GM23248 (cell line): Measurements from ENCODE around the gene DDX25. TPM values are rescaled to one million over a fixed set of nuclear protein-coding genes. Genes with fewer than 3 reads are reported as not detected.

Source experiments
- DNase-seq: peaks from one replicate; pipeline ENCODE4 v3.0.0-alpha.2; 2015
- H2AFZ ChIP-seq: fragments of 200-600 bp; sonication (generic); 2 replicates; pipeline ENCODE4 v1.6.1; 2016; ENCODE audit warnings: antibody characterized with exemption
- H3F3A ChIP-seq: fragments of 200-600 bp; sonication (generic); 2 replicates; pipeline ENCODE4 v1.6.1; 2016; ENCODE audit warnings: mild to moderate bottlenecking, antibody characterized with exemption, mixed run types; ENCODE audit not compliant: insufficient read depth
- H3K27ac ChIP-seq: fragments of 200-600 bp; sonication (generic); 2 replicates; pipeline ENCODE4 v1.5.1; 2016; ENCODE audit warnings: mild to moderate bottlenecking
- H3K27me3 ChIP-seq: fragments of 200-600 bp; sonication (generic); replicated peaks from 2 replicates; pipeline ENCODE4 v1.6.1; 2016; ENCODE audit warnings: mild to moderate bottlenecking; ENCODE audit not compliant: insufficient read depth
- H3K36me3 ChIP-seq: fragments of 200-600 bp; sonication (generic); 2 replicates; pipeline ENCODE4 v1.6.1; 2016; ENCODE audit warnings: low read depth, mild to moderate bottlenecking
- H3K4me1 ChIP-seq: fragments of 200-600 bp; sonication (generic); 2 replicates; pipeline ENCODE4 v1.6.1; 2016; ENCODE audit warnings: mild to moderate bottlenecking; ENCODE audit not compliant: insufficient read depth
- H3K4me2 ChIP-seq: fragments of 200-600 bp; sonication (generic); one replicate; pipeline ENCODE4 v1.6.1; 2016; ENCODE audit warnings: mild to moderate bottlenecking; ENCODE audit not compliant: unreplicated experiment
- H3K4me3 ChIP-seq: fragments of 200-600 bp; sonication (generic); 2 replicates; pipeline ENCODE4 v1.5.1; 2016; ENCODE audit warnings: mild to moderate bottlenecking
- H3K79me2 ChIP-seq: fragments of 200-600 bp; sonication (generic); 2 replicates; pipeline ENCODE4 v1.6.1; 2016; ENCODE audit warnings: mild to moderate bottlenecking; ENCODE audit not compliant: insufficient read depth
- H3K9ac ChIP-seq: fragments of 200-600 bp; sonication (generic); 2 replicates; pipeline ENCODE4 v1.6.1; 2016; ENCODE audit warnings: mild to moderate bottlenecking
- H3K9me2 ChIP-seq: fragments of 200-600 bp; sonication (generic); 2 replicates; pipeline ENCODE4 v1.6.1; 2016; ENCODE audit warnings: mixed run types, mild to moderate bottlenecking, moderate library complexity; ENCODE audit not compliant: insufficient read depth
- H3K9me3 ChIP-seq: fragments of 200-600 bp; sonication (generic); one replicate; pipeline ENCODE4 v1.6.1; 2017; ENCODE audit warnings: low read depth
- H4K20me1 ChIP-seq: fragments of 200-600 bp; sonication (generic); 2 replicates; pipeline ENCODE4 v1.6.0; 2016; ENCODE audit not compliant: insufficient read depth
- EZH2 ChIP-seq: fragments of 200-600 bp; sonication (generic); IDR thresholded peaks from 2 replicates; pipeline ENCODE4 v1.6.1; 2018; ENCODE audit warnings: antibody characterized with exemption, mild to moderate bottlenecking; ENCODE audit not compliant: insufficient read depth, poor library complexity, severe bottlenecking
- EZH2phosphoT487 ChIP-seq: fragments of 200-600 bp; sonication (generic); IDR thresholded peaks from 2 replicates; pipeline ENCODE4 v1.6.1; 2018; ENCODE audit warnings: antibody characterized with exemption, moderate library complexity, mild to moderate bottlenecking, low read depth; ENCODE audit not compliant: insufficient read depth
- WGBS, 2 experiments: methylation state at CpG; one replicate each; pipeline ENCODE4 v1.1.6; 2015 to 2017; ENCODE audit warnings: low lambda C conversion rate in 2 of 2, low coverage in 1 of 2; ENCODE audit errors: missing lambda C conversion rate in 2 of 2; 5-methylcytosine and 5-hydroxymethylcytosine counted together
- in situ Hi-C: fragments of 300-500 bp; cut with MboI; formaldehyde crosslinking; loops from 2 replicates; pipeline ENCODE4 v1.15.0; 2020
- polyA plus RNA-seq: library from polyadenylated mRNA; unstranded; fragments of >200 nt; fragmentation: Nextera tagmentation; extraction: Ambion mirVana; gene quantifications from 2 replicates; pipeline ENCODE4 v1.2.1, GENCODE V29; 2016
- total RNA-seq: library from RNA; depleted of rRNA; stranded (reverse); fragments of >200 nt; shearing (Covaris generic); gene quantifications from 2 replicates; pipeline ENCODE4 v1.2.3, GENCODE V29; 2014

The DDX25 gene
- total and polyA plus RNA-seq, 2 experiments from 2014 or later = not detected

DNA sequence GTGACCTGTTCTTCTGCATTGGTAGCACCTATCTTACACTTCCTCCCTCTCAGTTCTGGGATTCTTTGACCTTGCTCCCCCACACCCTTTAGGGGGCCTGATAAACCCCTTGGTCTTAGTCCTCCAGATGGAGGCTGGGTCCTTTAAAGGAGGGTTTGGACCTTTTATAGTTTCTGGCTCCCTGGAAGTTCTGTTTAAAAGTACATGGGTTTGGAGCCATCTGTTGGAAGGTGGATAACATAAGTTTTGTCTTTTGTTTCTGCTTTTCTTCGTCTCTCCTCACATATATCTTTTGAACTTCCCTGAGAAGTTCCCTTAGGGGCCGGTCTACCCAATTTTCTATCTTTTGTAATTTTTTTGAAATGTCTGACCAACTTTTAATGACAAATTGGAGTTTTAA, 34.8 kb upstream of the DDX25 start:
- Histone ChIP-seq H3K27ac (no peak overlapping the region), H3F3A (no peaks in the 10 kb centered on the region), H3K27me3 (no peaks in the 10 kb centered on the region), H3K9me2 (no peaks in the 10 kb centered on the region), H3K4me1 (no peaks in the 10 kb centered on the region), H3K4me2 (no peak overlapping the region), H3K9me3 (no peaks in the 10 kb centered on the region), H2AFZ (no peak overlapping the region), H3K79me2 (no peaks in the 10 kb centered on the region), H3K9ac (no peak overlapping the region), H3K4me3 (no peak overlapping the region), H3K36me3 (no peaks in the 10 kb centered on the region), H4K20me1 (no peaks in the 10 kb centered on the region)
- 64 to 83% methylated on average over 2 of the region's 2 CpGs for WGBS, 2 experiments
- TF ChIP-seq EZH2phosphoT487 (no peak), EZH2 (no peak)
- peak; percentile 18 for DNase-seq
- in situ Hi-C loops = no loop called here

DNA sequence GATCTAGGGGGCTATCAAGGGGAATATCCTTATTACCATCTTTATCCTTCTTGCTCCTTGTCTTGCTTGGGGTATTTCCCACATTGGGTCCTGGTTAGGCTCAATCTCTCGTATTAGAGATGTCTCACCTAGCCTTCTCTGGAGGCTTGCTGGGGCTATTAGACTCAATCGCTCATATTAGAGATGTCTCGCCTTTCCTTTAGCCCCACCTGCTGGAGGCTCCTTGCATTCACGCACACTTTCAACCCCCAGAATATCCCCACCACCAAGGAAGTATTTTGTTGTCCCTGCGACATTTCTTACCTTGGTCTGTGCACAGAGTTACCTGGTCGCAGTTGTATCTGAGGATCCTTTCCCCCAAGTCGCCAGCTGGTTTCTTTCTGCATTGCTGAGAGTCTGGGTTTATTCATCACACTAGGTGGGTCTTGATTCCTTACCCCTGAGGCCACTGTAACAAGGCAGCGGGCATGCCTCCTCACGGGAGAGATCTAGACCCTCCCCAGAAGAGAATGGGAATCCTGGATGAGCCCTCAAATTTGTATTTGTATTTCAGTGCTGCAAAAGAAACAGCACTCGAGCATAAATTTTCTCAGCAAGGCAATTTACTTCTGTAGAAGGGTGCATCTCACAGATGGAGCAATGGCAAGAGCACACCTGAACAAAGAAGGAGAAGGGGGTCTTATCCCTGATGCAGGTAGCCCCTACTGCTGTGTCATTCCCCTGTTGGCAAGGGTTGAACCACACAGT, 32.7 kb upstream of the DDX25 start:
- Histone ChIP-seq H3K9ac (no peak overlapping the region), H4K20me1 (no peaks in the 10 kb centered on the region), H3K79me2 (no peaks in the 10 kb centered on the region), H3K9me3 (no peaks in the 10 kb centered on the region), H3K4me3 (no peak overlapping the region), H3K4me2 (no peak overlapping the region), H3K27me3 (no peaks in the 10 kb centered on the region), H3K36me3 (no peaks in the 10 kb centered on the region), H3K27ac (no peak overlapping the region), H3K9me2 (no peaks in the 10 kb centered on the region), H2AFZ (no peak overlapping the region), H3F3A (no peaks in the 10 kb centered on the region), H3K4me1 (no peaks in the 10 kb centered on the region)
- WGBS, 2 experiments = 61 to 64% methylated on average over 10 of the region's 10 CpGs
- DNase-seq = peak; percentile 66
- no peak for TF ChIP-seq EZH2
- TF ChIP-seq EZH2phosphoT487 = no peak
- in situ Hi-C loops = no loop called here

DNA sequence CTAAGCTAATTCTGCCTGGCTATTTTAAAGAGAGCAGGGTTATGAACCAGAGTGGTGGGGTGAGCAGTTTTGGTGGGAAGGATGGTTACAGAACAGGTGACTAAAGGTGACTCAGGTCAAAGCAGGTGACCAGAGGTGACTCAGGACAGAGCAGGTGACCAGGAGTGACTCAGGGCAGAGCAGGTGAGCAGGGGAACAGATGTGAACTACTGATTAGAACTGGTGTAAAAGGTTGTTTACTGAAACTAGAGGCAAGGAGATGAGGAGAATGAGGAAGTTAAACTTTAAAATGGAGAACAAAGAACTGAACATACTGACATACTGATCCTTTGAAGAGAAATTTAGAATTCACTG, 32.2 kb upstream of the DDX25 start:
- H3K27ac ChIP-seq = no peak overlapping the region
- H4K20me1 ChIP-seq = no peaks in the 10 kb centered on the region
- H3K9me3 ChIP-seq = no peaks in the 10 kb centered on the region
- no peaks in the 10 kb centered on the region for H3K4me1 ChIP-seq
- H3K36me3 ChIP-seq = no peaks in the 10 kb centered on the region
- H3K9ac ChIP-seq = no peak overlapping the region
- no peaks in the 10 kb centered on the region for H3K27me3 ChIP-seq
- H2AFZ ChIP-seq = no peak overlapping the region
- no peak for TF ChIP-seq EZH2
- no peak for TF ChIP-seq EZH2phosphoT487
- no peak for DNase-seq
- H3K9me2 ChIP-seq = no peaks in the 10 kb centered on the region
- no peaks in the 10 kb centered on the region for H3K79me2 ChIP-seq
- H3K4me3 ChIP-seq = no peak overlapping the region
- no peaks in the 10 kb centered on the region for H3F3A ChIP-seq
- H3K4me2 ChIP-seq = no peak overlapping the region
- in situ Hi-C loops = no loop called here

DNA sequence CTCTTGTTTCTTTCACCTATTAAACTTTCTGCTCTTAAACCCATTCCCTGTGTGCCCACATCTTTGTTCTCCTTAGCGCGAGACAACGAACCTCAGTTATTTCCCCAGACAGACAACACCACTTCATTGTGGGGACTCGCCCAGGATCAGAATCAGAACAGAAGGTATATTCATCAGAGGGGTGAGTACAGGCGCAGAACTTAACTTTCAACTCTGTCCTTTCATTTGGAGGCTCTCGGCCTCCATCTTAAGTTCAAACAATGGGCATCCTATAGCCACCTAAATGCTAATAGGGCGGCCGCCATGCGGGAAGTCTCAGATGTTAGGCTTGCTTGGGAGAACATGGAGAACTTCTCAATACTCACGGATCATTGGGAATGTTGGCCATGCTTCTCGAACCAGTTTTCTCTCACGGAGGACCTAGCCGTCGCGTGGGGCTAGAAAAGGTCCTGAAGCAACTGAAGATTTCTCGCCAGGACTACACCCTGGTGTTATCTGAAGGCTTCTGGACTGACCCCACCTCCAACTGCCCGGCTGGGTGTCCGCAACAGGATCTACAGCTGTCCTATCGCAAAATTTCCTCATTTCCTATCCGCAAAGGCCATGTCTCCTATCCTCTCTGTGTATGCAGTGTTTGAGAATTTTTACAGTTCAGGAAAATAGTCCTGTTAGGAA, 30.3 kb upstream of the DDX25 start:
- Histone ChIP-seq H4K20me1 (no peaks in the 10 kb centered on the region), H3K4me1 (no peaks in the 10 kb centered on the region), H3K9me3 (no peaks in the 10 kb centered on the region), H3K9me2 (no peaks in the 10 kb centered on the region), H3K9ac (no peak overlapping the region), H3F3A (no peaks in the 10 kb centered on the region), H3K79me2 (no peaks in the 10 kb centered on the region), H2AFZ (peak overlapping the region; percentile 85), H3K4me3 (peak overlapping the region; percentile 50; the same call in 1 of the 2 replicates), H3K36me3 (no peaks in the 10 kb centered on the region), H3K27ac (no peak overlapping the region), H3K4me2 (peak overlapping the region; percentile 64), H3K27me3 (no peaks in the 10 kb centered on the region)
- TF ChIP-seq EZH2phosphoT487 = no peak
- no peak for TF ChIP-seq EZH2
- no peak for DNase-seq
- WGBS, 2 experiments = 71 to 73% methylated on average over 19 of the region's 20 CpGs
- in situ Hi-C loops = no loop called here
